MM.1S (cell line): ENCODE data around the gene C17orf75.

Experiments
- DNase-seq: peaks from one replicate; pipeline ENCODE4 v3.0.0-alpha.2; 2015
- H2AFZ ChIP-seq: fragments of 300-600 bp; sonication (generic); 2 replicates; pipeline ENCODE4 v1.6.0; 2016; ENCODE audit warnings: antibody characterized with exemption, low read length
- H3F3A ChIP-seq: fragments of 300-600 bp; sonication (generic); 2 replicates; pipeline ENCODE4 v1.6.1; 2016; ENCODE audit warnings: mild to moderate bottlenecking, antibody characterized with exemption, low read length, moderate library complexity, mixed read lengths; ENCODE audit not compliant: insufficient read depth
- H3K27ac ChIP-seq: fragments of 300-600 bp; sonication (generic); 2 replicates; pipeline ENCODE4 v1.5.1; 2016; ENCODE audit warnings: mild to moderate bottlenecking, low read length
- H3K27me3 ChIP-seq: fragments of 300-600 bp; sonication (generic); replicated peaks from 2 replicates; pipeline ENCODE4 v1.6.0; 2016; ENCODE audit warnings: low read length; ENCODE audit not compliant: insufficient read depth
- H3K36me3 ChIP-seq: fragments of 300-600 bp; sonication (generic); replicated peaks from 2 replicates; pipeline ENCODE4 v1.6.1; 2016; ENCODE audit warnings: mild to moderate bottlenecking, low read length, mixed read lengths; ENCODE audit not compliant: insufficient read depth
- H3K4me1 ChIP-seq: fragments of 300-600 bp; sonication (generic); 2 replicates; pipeline ENCODE4 v1.6.1; 2016; ENCODE audit warnings: low read length, mixed read lengths
- H3K4me2 ChIP-seq: fragments of 300-600 bp; sonication (generic); 2 replicates; pipeline ENCODE4 v1.6.0; 2016; ENCODE audit warnings: low read depth, low read length
- H3K4me3 ChIP-seq: fragments of 300-600 bp; sonication (generic); 2 replicates; pipeline ENCODE4 v1.5.1; 2016; ENCODE audit warnings: low read length, mixed read lengths
- H3K79me2 ChIP-seq: fragments of 300-600 bp; sonication (generic); 2 replicates; pipeline ENCODE4 v1.6.1; 2016; ENCODE audit warnings: mixed run types, low read length, mixed read lengths
- H3K9ac ChIP-seq: fragments of 300-600 bp; sonication (generic); 2 replicates; pipeline ENCODE4 v1.6.1; 2016; ENCODE audit warnings: low read length, mixed read lengths
- H3K9me2 ChIP-seq: fragments of 300-600 bp; sonication (generic); replicated peaks from 2 replicates; pipeline ENCODE4 v1.6.1; 2016; ENCODE audit warnings: mild to moderate bottlenecking, low read length, mixed read lengths; ENCODE audit not compliant: insufficient read depth
- H3K9me3 ChIP-seq: fragments of 300-600 bp; sonication (generic); replicated peaks from 2 replicates; pipeline ENCODE4 v1.6.1; 2016; ENCODE audit warnings: mild to moderate bottlenecking, low read length, mixed read lengths; ENCODE audit not compliant: insufficient read depth
- H4K20me1 ChIP-seq: fragments of 300-600 bp; sonication (generic); 2 replicates; pipeline ENCODE4 v1.6.1; 2016; ENCODE audit warnings: mild to moderate bottlenecking, low read length, moderate library complexity, mixed read lengths; ENCODE audit not compliant: insufficient read depth
- EZH2 ChIP-seq: fragments of 300-600 bp; sonication (generic); optimal IDR thresholded peaks from 2 replicates; pipeline ENCODE3; 2017; ENCODE audit warnings: low read depth, mild to moderate bottlenecking, antibody characterized with exemption, low read length, mixed read lengths
- EZH2phosphoT487 ChIP-seq: fragments of 300-600 bp; sonication (generic); IDR thresholded peaks from 2 replicates; pipeline ENCODE4 v1.6.1; 2018; ENCODE audit warnings: antibody characterized with exemption, low read length
- TF ChIP-seq, protein P1 (sequence below): fragments of 300-600 bp; sonication (generic); IDR thresholded peaks from 2 replicates; pipeline ENCODE4 v1.5.1; 2016; ENCODE audit warnings: antibody characterized with exemption, low read length, mixed read lengths

Gene C17orf75

DNA sequence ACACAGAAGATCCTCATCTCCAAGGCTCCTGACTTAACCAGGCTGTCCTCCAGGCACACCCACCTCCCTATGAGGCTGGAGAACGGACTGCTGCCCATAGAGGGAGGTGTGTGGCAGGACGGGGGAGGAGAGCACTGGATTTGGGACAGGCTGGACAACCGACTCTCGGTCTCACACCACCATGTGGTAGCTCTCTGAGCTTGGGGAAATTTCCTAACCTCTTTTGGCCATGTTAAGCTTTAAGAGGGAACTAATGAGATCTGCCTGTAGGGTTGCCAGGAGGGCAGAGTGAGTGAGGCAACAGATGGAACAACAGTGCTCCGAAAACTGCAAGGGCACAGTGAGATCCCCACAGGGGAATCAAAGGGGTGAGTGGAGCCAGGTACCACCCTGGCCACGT lies 43.7 kb downstream of the C17orf75 start:
- Histone ChIP-seq H3F3A (no peaks in the 10 kb centered on the region), H3K27me3 (no peaks in the 10 kb centered on the region), H3K4me1 (no peaks in the 10 kb centered on the region), H3K36me3 (no peaks in the 10 kb centered on the region), H3K9ac (no peak overlapping the region), H3K9me2 (no peaks in the 10 kb centered on the region), H3K27ac (no peak overlapping the region), H4K20me1 (no peaks in the 10 kb centered on the region), H3K9me3 (no peaks in the 10 kb centered on the region), H3K4me3 (no peak overlapping the region), H3K4me2 (no peak overlapping the region), H3K79me2 (no peaks in the 10 kb centered on the region), H2AFZ (no peak overlapping the region)
- no peak for TF ChIP-seq EZH2
- TF ChIP-seq, protein P1, sequence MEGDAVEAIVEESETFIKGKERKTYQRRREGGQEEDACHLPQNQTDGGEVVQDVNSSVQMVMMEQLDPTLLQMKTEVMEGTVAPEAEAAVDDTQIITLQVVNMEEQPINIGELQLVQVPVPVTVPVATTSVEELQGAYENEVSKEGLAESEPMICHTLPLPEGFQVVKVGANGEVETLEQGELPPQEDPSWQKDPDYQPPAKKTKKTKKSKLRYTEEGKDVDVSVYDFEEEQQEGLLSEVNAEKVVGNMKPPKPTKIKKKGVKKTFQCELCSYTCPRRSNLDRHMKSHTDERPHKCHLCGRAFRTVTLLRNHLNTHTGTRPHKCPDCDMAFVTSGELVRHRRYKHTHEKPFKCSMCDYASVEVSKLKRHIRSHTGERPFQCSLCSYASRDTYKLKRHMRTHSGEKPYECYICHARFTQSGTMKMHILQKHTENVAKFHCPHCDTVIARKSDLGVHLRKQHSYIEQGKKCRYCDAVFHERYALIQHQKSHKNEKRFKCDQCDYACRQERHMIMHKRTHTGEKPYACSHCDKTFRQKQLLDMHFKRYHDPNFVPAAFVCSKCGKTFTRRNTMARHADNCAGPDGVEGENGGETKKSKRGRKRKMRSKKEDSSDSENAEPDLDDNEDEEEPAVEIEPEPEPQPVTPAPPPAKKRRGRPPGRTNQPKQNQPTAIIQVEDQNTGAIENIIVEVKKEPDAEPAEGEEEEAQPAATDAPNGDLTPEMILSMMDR = no peak
- no peak for TF ChIP-seq EZH2phosphoT487
- no peak for DNase-seq

DNA sequence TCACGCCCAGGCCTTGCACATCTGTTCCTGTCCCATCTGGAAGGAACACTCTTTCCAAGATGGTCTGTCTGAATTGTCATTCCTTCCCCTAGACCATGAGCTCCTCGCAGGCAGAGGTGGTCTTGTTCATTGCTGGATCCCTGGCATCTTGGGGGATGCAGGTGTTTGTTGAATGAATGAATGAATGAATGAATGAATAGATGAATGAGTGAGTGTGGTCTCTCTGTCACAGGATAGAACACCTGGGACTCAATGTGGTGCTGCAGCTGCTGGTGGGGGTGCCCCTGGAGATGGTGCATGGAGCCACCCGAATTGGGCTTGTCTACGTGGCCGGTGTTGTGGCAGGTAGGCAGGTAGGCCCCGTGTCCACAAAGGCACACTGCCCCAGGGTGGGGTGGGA lies 44.1 kb downstream of the C17orf75 start:
- H3K9ac ChIP-seq = no peak overlapping the region
- H3K4me3 ChIP-seq = no peak overlapping the region
- no peak for DNase-seq
- no peaks in the 10 kb centered on the region for H3K79me2 ChIP-seq
- no peaks in the 10 kb centered on the region for H3F3A ChIP-seq
- no peaks in the 10 kb centered on the region for H3K36me3 ChIP-seq
- no peak overlapping the region for H2AFZ ChIP-seq
- no peak overlapping the region for H3K27ac ChIP-seq
- no peak for TF ChIP-seq EZH2phosphoT487
- H3K27me3 ChIP-seq = no peaks in the 10 kb centered on the region
- no peaks in the 10 kb centered on the region for H3K9me3 ChIP-seq
- no peak overlapping the region for H3K4me2 ChIP-seq
- no peaks in the 10 kb centered on the region for H4K20me1 ChIP-seq
- H3K4me1 ChIP-seq = no peaks in the 10 kb centered on the region
- no peaks in the 10 kb centered on the region for H3K9me2 ChIP-seq

DNA sequence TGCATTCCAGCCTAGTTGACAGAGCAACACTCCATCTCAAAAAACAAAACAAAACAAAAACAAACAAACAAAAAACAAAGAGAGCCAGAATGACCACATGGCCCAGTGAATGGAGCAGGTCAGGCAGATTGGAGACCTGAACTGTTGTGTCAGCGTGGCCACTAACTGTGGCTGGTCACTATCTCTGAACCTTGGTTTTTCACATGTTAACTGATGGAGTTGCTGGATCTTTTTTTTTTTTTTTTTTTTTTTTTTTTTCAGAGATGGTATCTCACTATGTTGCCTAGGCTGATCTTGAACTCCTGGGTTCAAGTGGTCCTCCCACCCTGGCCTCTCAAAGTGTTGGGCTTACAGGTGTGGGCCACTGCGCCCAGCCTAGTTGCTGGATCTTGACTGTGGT lies 44.5 kb downstream of the C17orf75 start:
- Histone ChIP-seq H3K27ac (no peak overlapping the region), H3K4me2 (no peak overlapping the region), H2AFZ (no peak overlapping the region), H3K27me3 (no peaks in the 10 kb centered on the region), H3K9me2 (no peaks in the 10 kb centered on the region), H4K20me1 (no peaks in the 10 kb centered on the region), H3K9ac (no peak overlapping the region), H3K9me3 (no peaks in the 10 kb centered on the region), H3K4me3 (no peak overlapping the region), H3K4me1 (no peaks in the 10 kb centered on the region), H3K36me3 (no peaks in the 10 kb centered on the region), H3F3A (no peaks in the 10 kb centered on the region), H3K79me2 (no peaks in the 10 kb centered on the region)
- TF ChIP-seq EZH2 = no peak
- TF ChIP-seq, protein P1 = no peak
- no peak for TF ChIP-seq EZH2phosphoT487
- no peak for DNase-seq

DNA sequence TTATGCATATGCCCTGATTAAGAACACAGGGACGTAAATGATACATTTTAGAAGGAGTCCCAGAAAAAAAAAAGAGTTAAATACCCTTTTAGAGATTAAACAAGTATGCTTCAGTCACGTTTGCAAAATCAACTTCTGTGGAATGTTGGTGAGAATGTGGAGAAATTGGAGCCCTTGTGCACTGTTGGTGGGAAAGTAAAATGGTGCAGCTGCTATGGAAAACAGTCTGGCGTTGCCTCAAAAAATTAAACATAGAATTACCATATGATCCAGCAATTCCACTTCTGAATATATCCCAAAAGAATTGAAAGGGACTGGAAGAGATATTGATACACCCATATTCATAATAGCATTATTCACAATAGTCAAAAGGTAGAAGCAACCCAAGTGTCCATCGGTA lies 49.9 kb downstream of the C17orf75 start:
- Histone ChIP-seq H3K9me2 (no peaks in the 10 kb centered on the region), H3K4me1 (no peaks in the 10 kb centered on the region), H3K36me3 (no peaks in the 10 kb centered on the region), H3F3A (no peaks in the 10 kb centered on the region), H2AFZ (no peak overlapping the region), H3K4me3 (no peak overlapping the region), H3K27me3 (no peaks in the 10 kb centered on the region), H3K9me3 (no peaks in the 10 kb centered on the region), H4K20me1 (no peaks in the 10 kb centered on the region), H3K27ac (no peak overlapping the region), H3K79me2 (no peaks in the 10 kb centered on the region), H3K4me2 (no peak overlapping the region), H3K9ac (no peak overlapping the region)
- DNase-seq = no peak
- no peak for TF ChIP-seq EZH2
- no peak for TF ChIP-seq EZH2phosphoT487
- TF ChIP-seq, protein P1 = no peak
